GM19099 (cell line): ENCODE data around the gene TNNT1.

Experiments
- POLR2A ChIP-seq: IDR thresholded peaks from 3 replicates; pipeline ENCODE4 v1.6.1; 2011; ENCODE audit warnings: low read depth; ENCODE audit not compliant: insufficient read length; ENCODE audit errors: extremely low read depth

Gene TNNT1

DNA sequence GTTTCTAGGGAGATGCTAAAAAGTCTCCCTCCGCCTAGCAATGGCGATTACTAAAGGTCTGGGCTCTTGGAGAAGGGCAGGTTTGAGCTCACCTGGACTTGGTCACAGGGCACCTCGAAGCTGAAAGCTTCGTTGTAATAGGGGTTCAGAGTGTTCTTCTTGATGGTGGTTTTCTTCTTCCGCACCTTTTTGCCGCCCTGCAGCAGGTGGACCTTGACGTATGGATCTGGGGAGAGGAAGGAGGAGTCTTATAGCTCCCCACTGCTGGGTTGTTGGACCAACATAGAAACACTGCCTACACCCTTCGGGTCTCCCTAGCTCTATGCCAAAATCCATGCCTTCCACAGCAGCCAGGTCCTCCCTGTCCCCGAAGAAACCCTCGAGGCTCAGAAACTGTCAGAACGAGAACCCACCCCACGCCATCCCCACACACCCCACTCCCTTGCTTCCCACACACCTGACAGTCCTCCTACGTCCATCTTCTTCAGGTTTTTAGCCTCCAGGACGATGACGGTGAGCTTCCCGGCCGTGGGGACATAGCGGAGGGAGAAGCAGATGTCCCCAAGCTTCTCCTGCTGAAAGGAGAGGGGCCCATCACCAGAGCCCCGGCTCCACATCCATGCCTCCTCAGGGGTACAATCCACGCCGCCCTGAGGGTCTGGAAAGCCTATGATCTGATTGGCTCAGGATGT, 25.6 kb upstream of the TNNT1 start:
- TF ChIP-seq POLR2A = no peak

GRCh38 chr19:55173714-55174409, 24.9 kb upstream of the TNNT1 start:
- no peak for TF ChIP-seq POLR2A

DNA sequence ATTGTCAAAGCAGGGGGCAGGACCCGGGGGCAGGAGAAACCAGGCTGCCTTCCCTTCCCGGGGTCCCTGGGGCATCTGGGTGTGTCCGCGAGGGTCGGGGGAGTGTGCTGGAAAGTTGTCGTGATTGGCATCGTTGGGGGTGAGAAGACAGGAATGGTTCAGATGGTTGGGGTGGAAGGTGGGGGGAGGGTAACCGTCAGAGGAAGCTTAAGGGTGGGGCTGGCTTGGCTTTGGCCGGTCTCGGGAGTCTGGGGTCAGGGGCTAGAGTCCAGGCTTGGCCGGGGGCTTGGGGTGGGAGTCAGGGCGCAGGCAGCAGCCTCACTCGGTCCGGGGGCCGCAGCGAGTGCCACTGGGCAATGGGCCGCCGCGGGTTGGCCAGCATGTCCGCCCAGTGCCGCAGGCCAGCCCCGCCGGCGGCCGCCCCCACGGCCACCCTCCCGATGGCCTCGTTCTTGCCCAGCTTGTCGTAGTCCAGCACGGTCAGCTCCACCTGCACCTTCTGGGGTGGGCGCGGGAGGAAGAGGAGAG, 24.2 kb upstream of the TNNT1 start:
- TF ChIP-seq POLR2A = no peak

- no peak for TF ChIP-seq POLR2A
These were observed 23.7 kb upstream of the TNNT1 start for GRCh38 chr19:55172741-55173140.

DNA sequence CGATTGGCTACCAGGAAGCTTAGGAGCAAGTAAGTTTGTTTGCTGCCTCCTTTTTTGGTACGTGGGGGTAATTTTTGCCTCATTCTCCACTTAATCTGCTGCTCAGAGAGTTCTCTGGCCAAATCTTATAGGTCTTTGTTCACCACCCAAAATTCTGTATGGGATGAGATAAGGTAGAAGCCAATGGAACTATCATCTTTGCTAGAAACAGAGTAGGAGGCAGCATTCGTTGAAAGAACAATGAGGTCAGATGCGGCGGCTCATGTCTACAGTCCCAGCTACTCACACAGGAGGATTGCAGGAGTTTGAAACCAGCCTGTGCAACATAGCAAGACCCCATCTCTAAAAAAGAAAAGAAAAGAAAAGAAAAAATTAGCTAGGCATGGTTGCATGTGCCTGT, 22.4 kb upstream of the TNNT1 start:
- no peak for TF ChIP-seq POLR2A

- TF ChIP-seq POLR2A = no peak
These were observed 20.1 kb upstream of the TNNT1 start for GRCh38 chr19:55169136-55169535.

- no peak for TF ChIP-seq POLR2A
These were observed 17.7 kb upstream of the TNNT1 start, which contains the start of gene DNAAF3 for GRCh38 chr19:55166530-55167268. DNAAF3 (minus strand) TSS chr19:55166613; CDS start chr19:55166413, 200 bp downstream.

DNA sequence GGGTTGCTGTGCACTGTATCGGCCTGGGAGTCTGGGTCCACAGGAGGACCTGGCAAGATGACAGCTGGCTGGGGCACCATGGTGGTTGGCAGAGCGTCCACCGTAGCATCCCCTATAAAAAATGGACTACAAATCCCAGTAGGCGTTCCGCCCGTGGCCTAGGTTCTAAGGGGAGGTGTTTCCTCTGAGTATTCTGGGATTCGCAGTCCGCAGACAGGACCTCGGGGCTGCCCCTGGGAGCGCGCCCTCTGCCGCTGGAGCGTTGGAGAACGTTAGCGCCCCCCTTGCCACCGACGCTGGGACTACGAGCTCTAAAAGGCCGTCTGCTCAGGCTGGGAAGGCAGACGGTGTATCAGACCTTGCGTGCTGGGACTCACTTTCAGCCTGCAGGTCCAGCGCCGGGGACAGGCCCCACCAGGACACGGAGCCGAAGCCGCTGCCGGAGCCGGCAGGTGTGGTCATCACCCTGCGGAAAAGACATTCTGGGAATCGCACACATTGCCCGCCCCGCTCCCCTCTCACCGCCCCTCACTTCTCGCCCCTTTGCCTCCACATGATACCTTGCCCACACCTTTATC, 17.0 kb upstream of the TNNT1 start:
- TF ChIP-seq POLR2A = no peak

GRCh38 chr19:55161571-55162322, 12.7 kb upstream of the TNNT1 start:
- TF ChIP-seq POLR2A = no peak

DNA sequence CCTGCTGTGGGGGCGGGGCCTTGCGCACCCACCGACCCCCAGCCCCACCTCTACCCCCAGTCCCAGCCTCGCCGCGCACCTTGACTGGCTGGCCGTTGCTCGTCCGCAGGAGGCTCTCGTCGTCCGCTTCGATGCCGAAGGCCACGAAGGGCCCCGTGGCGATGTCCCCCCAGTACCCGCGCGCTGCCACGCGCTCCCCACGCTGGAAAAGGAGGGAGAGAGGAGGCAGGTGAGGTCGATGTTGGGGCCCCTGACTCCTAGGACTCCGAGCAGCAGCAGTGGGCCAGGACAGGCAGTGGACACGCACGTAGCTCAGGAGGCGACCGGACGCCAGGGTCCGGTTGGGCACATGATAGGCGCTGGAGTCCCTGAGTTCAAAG, 12.0 kb upstream of the TNNT1 start:
- no peak for TF ChIP-seq POLR2A

DNA sequence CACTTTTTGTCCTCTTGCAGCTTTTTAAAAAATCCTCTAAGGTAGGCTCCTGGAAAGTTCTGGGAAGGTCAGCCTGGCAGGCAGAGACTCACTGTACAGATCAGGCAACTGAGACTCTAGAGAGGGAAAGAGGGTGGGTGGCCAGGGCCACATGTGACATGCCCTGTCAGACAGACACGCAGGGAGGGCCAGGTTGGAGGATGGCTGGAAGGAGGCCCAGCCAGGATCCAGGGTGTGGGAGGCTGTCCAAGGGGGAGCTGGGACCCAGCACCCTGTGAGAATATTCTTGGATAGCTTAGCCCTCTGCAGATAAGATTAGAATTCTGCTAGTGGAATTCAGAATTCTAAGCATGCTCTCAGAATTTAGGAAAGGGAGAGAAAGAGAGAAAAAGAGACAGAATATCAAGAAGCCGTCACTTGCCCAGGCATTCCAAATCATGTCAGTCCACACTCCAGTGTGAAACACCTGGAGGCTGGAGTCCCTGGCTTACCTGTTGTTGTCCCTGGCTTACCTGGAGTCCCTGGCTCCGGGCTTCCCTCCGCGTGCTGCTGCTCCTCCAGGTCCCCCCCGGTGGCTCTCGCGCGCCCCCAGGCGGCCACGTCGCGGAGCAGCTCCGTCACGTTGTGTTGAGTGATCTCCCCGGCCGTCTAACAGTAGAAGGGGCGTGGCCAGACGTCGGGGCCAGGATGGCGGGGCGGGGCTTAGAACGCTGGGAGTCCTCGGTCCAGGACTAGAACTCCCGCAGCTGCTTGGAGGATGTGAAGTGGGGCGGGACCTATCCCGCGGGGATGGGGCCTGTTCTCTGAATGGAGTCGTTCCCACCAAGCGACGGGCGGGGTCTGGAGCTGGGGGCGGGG, 11.4 kb upstream of the TNNT1 start:
- TF ChIP-seq POLR2A = no peak

GRCh38 chr19:55158848-55159749, 10.1 kb upstream of the TNNT1 start:
- TF ChIP-seq POLR2A = no peak

DNA sequence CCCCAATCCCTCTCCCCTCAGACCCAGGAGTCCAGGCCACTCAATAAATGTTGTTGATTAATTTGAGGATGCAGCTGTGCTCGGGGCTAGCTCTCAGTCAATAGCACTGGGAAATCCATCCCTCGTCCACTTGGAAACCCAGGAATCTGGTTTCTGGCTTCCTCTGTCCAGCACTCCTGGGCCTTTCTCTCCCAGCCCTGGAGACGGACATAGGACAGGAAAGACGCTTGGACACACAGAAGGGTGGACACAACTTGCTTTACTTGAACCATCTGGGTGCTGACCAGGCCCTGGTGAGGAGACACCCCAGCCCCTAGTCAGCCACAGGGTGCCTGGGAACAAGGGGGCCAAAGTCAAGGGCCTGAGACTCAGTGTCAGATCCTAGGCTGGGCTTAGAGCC, 9.4 kb upstream of the TNNT1 start:
- TF ChIP-seq POLR2A = no peak
